IMR-90 (cell line): ENCODE results near the gene ZDHHC6. TPM values are rescaled to one million over a fixed set of nuclear protein-coding genes. Genes with fewer than 3 reads are reported as not detected.

Experiments
- ATAC-seq: fragments of 200-7000 bp; cut with Tn5 transposase; 2 replicates; pipeline ENCODE4 v1.9.1; 2020; ENCODE audit warnings: low read depth, mild to moderate bottlenecking, moderate library complexity
- BruUV-seq: library from RNA; stranded (reverse); fragments of 400-500 nt; replicated peaks from 2 replicates; lab custom pipeline; 2021; lab: Mats Ljungman, UMichigan
- CTCF ChIA-PET: fragments of 300-600 bp; formaldehyde crosslinking; extraction: SDS; loops from one replicate; lab custom pipeline; 2021; ENCODE audit warnings: antibody characterized with exemption; lab: Yijun Ruan, JAX
- POLR2A ChIA-PET: fragments of 300-600 bp; sonication (Branson Sonifier 250); formaldehyde crosslinking; loops from one replicate; lab custom pipeline; 2022; ENCODE audit warnings: antibody characterized with exemption; ENCODE audit not compliant: unreplicated experiment; lab: Charles Lee
- DNase-seq: peaks from one replicate; pipeline ENCODE4 v3.0.0; 2013
- H2AFZ ChIP-seq: replicated peaks from 2 replicates; pipeline ENCODE3; 2013; ENCODE audit warnings: low read length, mild to moderate bottlenecking; ENCODE audit not compliant: poor library complexity
- H2AK5ac ChIP-seq: 2 replicates; pipeline ENCODE4 v1.6.1; 2013; ENCODE audit warnings: low read depth, low read length, inconsistent platforms
- H2AK9ac ChIP-seq: replicated peaks from 2 replicates; pipeline ENCODE3; 2013; ENCODE audit warnings: mild to moderate bottlenecking, low read depth, low read length, moderate library complexity; ENCODE audit not compliant: poor library complexity
- H2BK120ac ChIP-seq: 2 replicates; pipeline ENCODE4 v1.6.1; 2013; ENCODE audit warnings: low read depth, low read length, inconsistent platforms
- H2BK15ac ChIP-seq: 3 replicates; pipeline ENCODE4 v1.6.1; 2013; ENCODE audit warnings: low read depth, low read length, inconsistent platforms
- H2BK20ac ChIP-seq: 2 replicates; pipeline ENCODE4 v1.6.1; 2013; ENCODE audit warnings: low read depth, mild to moderate bottlenecking, inconsistent platforms, low read length, moderate library complexity
- H2BK5ac ChIP-seq: 2 replicates; pipeline ENCODE4 v1.6.1; 2013; ENCODE audit warnings: mild to moderate bottlenecking, low read depth, low read length, inconsistent platforms; ENCODE audit not compliant: poor library complexity, severe bottlenecking
- H3K14ac ChIP-seq: replicated peaks from 2 replicates; pipeline ENCODE4 v1.6.1; 2013; ENCODE audit warnings: low read depth, low read length, inconsistent platforms
- H3K18ac ChIP-seq: 2 replicates; pipeline ENCODE4 v1.6.1; 2013; ENCODE audit warnings: low read depth, low read length, control low read depth
- H3K23ac ChIP-seq: 2 replicates; pipeline ENCODE4 v1.6.1; 2013; ENCODE audit warnings: low read depth, low read length, inconsistent platforms
- H3K27ac ChIP-seq: 2 replicates; pipeline ENCODE4 v1.5.1; 2013; ENCODE audit warnings: mild to moderate bottlenecking, control low read depth, low read length; ENCODE audit not compliant: insufficient read depth
- H3K27me3 ChIP-seq: 2 replicates; pipeline ENCODE4 v1.6.1; 2013; ENCODE audit warnings: low read length; ENCODE audit not compliant: control insufficient read depth, insufficient read depth
- H3K36me3 ChIP-seq: 2 replicates; pipeline ENCODE4 v1.6.1; 2013; ENCODE audit warnings: low read length, mixed read lengths; ENCODE audit not compliant: control insufficient read depth, insufficient read depth
- H3K4ac ChIP-seq: 2 replicates; pipeline ENCODE4 v1.6.1; 2013; ENCODE audit warnings: low read depth, low read length, inconsistent platforms
- H3K4me1 ChIP-seq: 2 replicates; pipeline ENCODE4 v1.6.1; 2013; ENCODE audit warnings: low read length, mixed read lengths; ENCODE audit not compliant: control insufficient read depth, insufficient read depth
- H3K4me2 ChIP-seq: 2 replicates; pipeline ENCODE4 v1.6.1; 2013; ENCODE audit warnings: low read depth, mild to moderate bottlenecking, control low read depth, low read length, moderate library complexity
- H3K4me3 ChIP-seq: 2 replicates; pipeline ENCODE4 v1.5.1; 2013; ENCODE audit warnings: low read depth, mild to moderate bottlenecking, control low read depth, low read length, moderate library complexity; ENCODE audit not compliant: insufficient read depth
- H3K56ac ChIP-seq: 2 replicates; pipeline ENCODE4 v1.6.1; 2013; ENCODE audit warnings: low read length, inconsistent platforms; ENCODE audit not compliant: insufficient read depth; ENCODE audit errors: extremely low read depth
- H3K79me1 ChIP-seq, 2 experiments: 2 replicates each; pipeline ENCODE4 v1.6.1; 2013; ENCODE audit warnings: low read length in 2 of 2, inconsistent platforms in 1 of 2, low read depth in 1 of 2
- H3K9ac ChIP-seq: 2 replicates; pipeline ENCODE4 v1.6.1; 2013; ENCODE audit warnings: low read depth, low read length, control low read depth
- H3K9me1 ChIP-seq: 2 replicates; pipeline ENCODE4 v1.6.1; 2013; ENCODE audit warnings: low read length, inconsistent platforms; ENCODE audit not compliant: insufficient read depth
- H3K9me3 ChIP-seq: 2 replicates; pipeline ENCODE4 v1.6.1; 2013; ENCODE audit warnings: low read length; ENCODE audit not compliant: control insufficient read depth, insufficient read depth
- H4K20me1 ChIP-seq: 2 replicates; pipeline ENCODE4 v1.6.1; 2013; ENCODE audit warnings: low read length, inconsistent platforms; ENCODE audit not compliant: insufficient read depth
- H4K5ac ChIP-seq: 2 replicates; pipeline ENCODE4 v1.6.1; 2013; ENCODE audit warnings: mild to moderate bottlenecking, low read depth, low read length, control low read depth
- H4K8ac ChIP-seq, 2 experiments: 2 replicates each; pipeline ENCODE4 v1.6.1; 2013; ENCODE audit warnings: low read depth in 2 of 2, low read length in 2 of 2, control low read depth in 1 of 2, inconsistent platforms in 1 of 2
- H4K91ac ChIP-seq: 2 replicates; pipeline ENCODE4 v1.6.1; 2013; ENCODE audit warnings: low read depth, low read length, inconsistent platforms; ENCODE audit not compliant: insufficient read depth
- BHLHE40 ChIP-seq: fragments of 150-350 bp; IDR thresholded peaks from 2 replicates; pipeline ENCODE4 v1.6.1; 2016; ENCODE audit warnings: mild to moderate bottlenecking, low read depth, low read length
- CEBPB ChIP-seq: IDR thresholded peaks from 2 replicates; pipeline ENCODE4 v1.6.1; 2012; ENCODE audit warnings: low read depth, low read length, improper control_type of control experiment
- CHD1 ChIP-seq: IDR thresholded peaks from 2 replicates; pipeline ENCODE4 v1.6.1; 2012; ENCODE audit warnings: low read depth, low read length, improper control_type of control experiment
- CTCF ChIP-seq: conservative IDR thresholded peaks from 2 replicates; pipeline ENCODE4 v1.5.1; 2012; ENCODE audit warnings: mild to moderate bottlenecking, low read depth, low read length, improper control_type of control experiment
- FOS ChIP-seq: fragments of 150-350 bp; IDR thresholded peaks from 2 replicates; pipeline ENCODE4 v1.6.1; 2016; ENCODE audit warnings: low read depth, low read length
- MAFK ChIP-seq: IDR thresholded peaks from 2 replicates; pipeline ENCODE4 v1.6.1; 2012; ENCODE audit warnings: low read depth, low read length, improper control_type of control experiment
- MAZ ChIP-seq: IDR thresholded peaks from 2 replicates; pipeline ENCODE4 v1.6.1; 2012; ENCODE audit warnings: low read depth, mild to moderate bottlenecking, low read length, improper control_type of control experiment, moderate library complexity, borderline replicate concordance
- MXI1 ChIP-seq: IDR thresholded peaks from 2 replicates; pipeline ENCODE4 v1.6.1; 2012; ENCODE audit warnings: low read depth, mild to moderate bottlenecking, low read length, moderate library complexity, borderline replicate concordance
- NFE2L2 ChIP-seq: fragments of 150-350 bp; IDR thresholded peaks from 2 replicates; pipeline ENCODE4 v1.6.1; 2016; ENCODE audit warnings: low read depth, mild to moderate bottlenecking, low read length
- POLR2A ChIP-seq: IDR thresholded peaks from 2 replicates; pipeline ENCODE4 v1.6.1; 2012; ENCODE audit warnings: mild to moderate bottlenecking, low read depth, low read length
- RAD21 ChIP-seq: IDR thresholded peaks from 2 replicates; pipeline ENCODE4 v1.6.1; 2012; ENCODE audit warnings: low read length, improper control_type of control experiment
- RCOR1 ChIP-seq: IDR thresholded peaks from 2 replicates; pipeline ENCODE4 v1.6.1; 2012; ENCODE audit warnings: mild to moderate bottlenecking, low read length, improper control_type of control experiment; ENCODE audit not compliant: insufficient replicate concordance
- RFX5 ChIP-seq: IDR thresholded peaks from 2 replicates; pipeline ENCODE4 v1.8.0; 2012; ENCODE audit warnings: low read depth, mild to moderate bottlenecking, low read length, moderate library complexity
- SMC3 ChIP-seq: fragments of 150-350 bp; IDR thresholded peaks from 2 replicates; pipeline ENCODE4 v1.6.1; 2016; ENCODE audit warnings: low read depth, mild to moderate bottlenecking, antibody characterized with exemption, low read length, moderate library complexity
- USF2 ChIP-seq: fragments of 150-350 bp; IDR thresholded peaks from 2 replicates; pipeline ENCODE4 v1.6.1; 2017; ENCODE audit warnings: mild to moderate bottlenecking, antibody characterized with exemption, low read length, low read depth
- WGBS, 2 experiments: methylation state at CpG; one replicate each; pipeline versions ENCODE4 v1.1.5 to v1.1.7; 2013; ENCODE audit warnings: missing lambda C conversion rate in 2 of 2; ENCODE audit not compliant: insufficient read length in 1 of 2; ENCODE audit errors: extremely low coverage in 2 of 2; 5-methylcytosine and 5-hydroxymethylcytosine counted together
- dilution Hi-C: fragments of 300-500 bp; cut with HindIII; formaldehyde crosslinking; loops from one replicate; pipeline ENCODE4 v1.14.3; 2018; ENCODE audit warnings: low sequenced_read_pairs; ENCODE audit not compliant: unreplicated experiment
- in situ Hi-C: fragments of 300-500 bp; cut with MboI; formaldehyde crosslinking; loops from 3 replicates; pipeline ENCODE4 v1.14.3; 2019; ENCODE audit warnings: low sequenced_read_pairs, inconsistent platforms, mixed read lengths
- intact Hi-C: fragments of 100-400 bp; cut with micrococcal nuclease; formaldehyde crosslinking; loops from 2 replicates; pipeline ENCODE4 v1.10.0; 2022
- polyA plus RNA-seq, 3 experiments: library from polyadenylated mRNA; depleted of rRNA; stranded (reverse); fragments of >200 nt; gene quantifications; 2 replicates each; pipeline ENCODE4 v1.2.3, GENCODE V29; 2012; ENCODE audit warnings: low replicate concordance in 1 of 3
- total RNA-seq: library from RNA; depleted of rRNA; stranded (reverse); fragments of >200 nt; gene quantifications from 2 replicates; pipeline ENCODE4 v1.2.3, GENCODE V29; 2012

ZDHHC6 gene
- total and polyA plus RNA-seq, 2 of the 4 experiments (the other 2 are of a cell fraction) = 17.4 to 21.6 TPM

GRCh38 chr10:112461029-112461887 lies 14.5 kb upstream of the ZDHHC6 start:
- TF ChIP-seq RCOR1 = no peak
- TF ChIP-seq CTCF = no peak
- no peak for TF ChIP-seq MAFK
- peak; percentile 46 for TF ChIP-seq FOS
- TF ChIP-seq CEBPB = peak; percentile 95
- TF ChIP-seq CHD1 = no peak
- TF ChIP-seq MAZ = no peak
- TF ChIP-seq USF2 = no peak
- TF ChIP-seq BHLHE40 = peak; percentile 65; the same call in 1 of the 2 replicates
- TF ChIP-seq NFE2L2 = no peak
- no peak for TF ChIP-seq RFX5
- no peak for TF ChIP-seq POLR2A
- no peak for TF ChIP-seq MXI1
- TF ChIP-seq RAD21 = no peak
- no peak for TF ChIP-seq SMC3
- H2AK9ac ChIP-seq = no peak overlapping the region
- H3K9me3 ChIP-seq = no peaks in the 10 kb centered on the region
- ATAC-seq = peak; percentile 51; the same call in 1 of the 2 replicates
- intact Hi-C loops = no loop called here
- H3K4me2 ChIP-seq = no peak overlapping the region
- no peak overlapping the region for H3K9ac ChIP-seq
- H4K91ac ChIP-seq = peak overlapping the region; percentile 16
- DNase-seq = peak; percentile 87
- no peak overlapping the region for H2AFZ ChIP-seq
- CTCF ChIA-PET = no interaction called here
- no peak overlapping the region; the same call in 1 of the 2 replicates for H2AK5ac ChIP-seq
- H2BK5ac ChIP-seq = peak overlapping the region; percentile 81
- H3K23ac ChIP-seq = peak overlapping the region; percentile 71
- peak overlapping the region; percentile 44; the same call in 1 of the 2 replicates for H3K27ac ChIP-seq
- H3K56ac ChIP-seq = peak overlapping the region; percentile 21; the same call in 1 of the 2 replicates
- BruUV-seq = no TSS peak
- dilution Hi-C loops = no loop called here
- 0 out of 2 replicates have a peak, but pooled peaks cover 2% of the 10 kb centered on the region for H3K4me1 ChIP-seq
- H3K4ac ChIP-seq = peak overlapping the region; percentile 50
- H4K5ac ChIP-seq = no peak overlapping the region
- no peak overlapping the region for H3K18ac ChIP-seq
- H2BK120ac ChIP-seq = peak overlapping the region; percentile 73; the same call in 1 of the 2 replicates
- WGBS, 2 experiments = no CpG with 5 or more reads among the region's 4 CpGs
- no peaks in the 10 kb centered on the region for H3K27me3 ChIP-seq
- in situ Hi-C loops = no loop called here
- H4K8ac ChIP-seq = peak overlapping the region; percentile 19 to 52; a peak in 3 of 4 replicates
- no peak overlapping the region for H3K4me3 ChIP-seq
- peaks cover 11% of the 10 kb centered on the region for H3K36me3 ChIP-seq
- H3K9me1 ChIP-seq = no peaks in the 10 kb centered on the region; the same call in 1 of the 2 replicates
- H2BK15ac ChIP-seq = no peak overlapping the region
- POLR2A ChIA-PET = interaction anchor here (0.7 to 0.8 kb wide), 2 partner anchors 11 to 511 kb away, joined by 3 read pairs; no protein-coding TSS in a partner anchor
- H3K79me1 ChIP-seq = peaks cover 17 to 21% of the 10 kb centered on the region in 2 experiments
- peak overlapping the region; percentile 74 for H2BK20ac ChIP-seq
- peak overlapping the region; percentile 77 for H3K14ac ChIP-seq
- no peaks in the 10 kb centered on the region for H4K20me1 ChIP-seq
